H1 (cell line): ENCODE measurements around the gene MSI2. TPM values are rescaled to one million over a fixed set of nuclear protein-coding genes. Genes with fewer than 3 reads are reported as not detected.

Source experiments
- BRCA1 ChIP-seq: IDR thresholded peaks from 2 replicates; pipeline ENCODE4 v1.6.1; 2012; ENCODE audit warnings: low read depth, low read length, improper control_type of control experiment
- CHD2 ChIP-seq: IDR thresholded peaks from 2 replicates; pipeline ENCODE4 v1.6.1; 2012; ENCODE audit warnings: low read length, improper control_type of control experiment
- CHD7 ChIP-seq: fragments of 300-600 bp; sonication (generic); IDR thresholded peaks from 2 replicates; pipeline ENCODE4 v1.7.1; 2012; ENCODE audit warnings: low read length, moderate library complexity, mild to moderate bottlenecking, inconsistent platforms; ENCODE audit not compliant: insufficient replicate concordance
- CTBP2 ChIP-seq: IDR thresholded peaks from 2 replicates; pipeline ENCODE4 v1.7.0; 2011; ENCODE audit warnings: borderline replicate concordance, mild to moderate bottlenecking, moderate library complexity, mixed read lengths, low read length; ENCODE audit not compliant: insufficient read depth, insufficient read length
- JUND ChIP-seq: IDR thresholded peaks from 2 replicates; pipeline ENCODE4 v1.6.1; 2011; ENCODE audit warnings: mild to moderate bottlenecking, improper control_type of control experiment, low read length
- NRF1 ChIP-seq: IDR thresholded peaks from 2 replicates; pipeline ENCODE4 v1.6.1; 2011; ENCODE audit warnings: mild to moderate bottlenecking, low read depth, low read length, improper control_type of control experiment
- POU5F1 ChIP-seq: IDR thresholded peaks from 2 replicates; pipeline ENCODE4 v1.6.1; 2011; ENCODE audit warnings: low read depth, mild to moderate bottlenecking, low read length, moderate library complexity
- SP2 ChIP-seq: IDR thresholded peaks from 2 replicates; pipeline ENCODE4 v1.6.1; 2012; ENCODE audit warnings: mild to moderate bottlenecking, low read length, inconsistent platforms
- SUZ12 ChIP-seq: fragments of 200-600 bp; sonication (generic); IDR thresholded peaks from 2 replicates; pipeline ENCODE4 v1.6.1; 2012; ENCODE audit warnings: mild to moderate bottlenecking, inconsistent platforms, low read length, moderate library complexity, mixed read lengths
- TAF1 ChIP-seq: IDR thresholded peaks from 2 replicates; pipeline ENCODE4 v1.6.1; 2011; ENCODE audit warnings: mild to moderate bottlenecking, low read depth, low read length
- TAF7 ChIP-seq: optimal IDR thresholded peaks from 2 replicates; pipeline ENCODE3; 2011; ENCODE audit warnings: low read depth, mild to moderate bottlenecking, inconsistent platforms, low read length, moderate library complexity, borderline replicate concordance
- TBP ChIP-seq: IDR thresholded peaks from 2 replicates; pipeline ENCODE4 v1.6.1; 2011; ENCODE audit warnings: low read depth, low read length, improper control_type of control experiment
- polyA plus RNA-seq, 7 experiments: library from polyadenylated mRNA; depleted of rRNA in 3 of 7; stranded (reverse) in 5 of 7; unstranded in 2 of 7; fragments of >200 nt in 5 of 7; fragments of 200-250 nt in 2 of 7; gene quantifications; 1 replicate in 5 of 7; 2 replicates in 1 of 7; 4 replicates in 1 of 7; pipeline versions ENCODE4 v1.2.1 to v1.2.3, GENCODE V29; 2011 to 2013; ENCODE audit warnings: missing spikeins in 2 of 7, mixed read lengths in 2 of 7
- total RNA-seq: library from RNA; stranded (reverse); fragmentation: NEBNext Ultra II Directional; extraction: Animal tissue kit (Norgen Biotek cat#: 25700); gene quantifications from 2 replicates; pipeline ENCODE4 v1.2.1, GENCODE V29; 2021

The MSI2 gene
- total and polyA plus RNA-seq, 2 of the 8 experiments (the other 6 are each of a cell fraction or from before 2014, with no cell fraction given), result 36.7 to 80.6 TPM

GRCh38 chr17:57305144-57305728 is 48.9 kb downstream of the MSI2 start (continued):
- TF ChIP-seq CHD7, result no peak
- TF ChIP-seq CTBP2, result no peak
- TF ChIP-seq TAF1, result no peak
- no peak for TF ChIP-seq SP2
- TF ChIP-seq TAF7, result no peak
- no peak for TF ChIP-seq POU5F1
- TF ChIP-seq CHD2, result no peak
- no peak for TF ChIP-seq NRF1
- TF ChIP-seq BRCA1, result no peak
- no peak for TF ChIP-seq JUND
- TF ChIP-seq SUZ12, result no peak
- TF ChIP-seq TBP, result no peak
